GM19099 (cell line): ENCODE data around the gene EIF4E3.

Experiments
- POLR2A ChIP-seq: IDR thresholded peaks from 3 replicates; pipeline ENCODE4 v1.6.1; 2011; ENCODE audit warnings: low read depth; ENCODE audit not compliant: insufficient read length; ENCODE audit errors: extremely low read depth

EIF4E3 gene

GRCh38 chr3:71652781-71653413 lies 72.3 kb downstream of the EIF4E3 start:
- TF ChIP-seq POLR2A = no peak

- no peak for TF ChIP-seq POLR2A
Measured at GRCh38 chr3:71651625-71652024, 73.6 kb downstream of the EIF4E3 start.

- TF ChIP-seq POLR2A = no peak
Measured at GRCh38 chr3:71650372-71650771, 74.8 kb downstream of the EIF4E3 start.

- TF ChIP-seq POLR2A = no peak
Measured at GRCh38 chr3:71649757-71650156, 75.4 kb downstream of the EIF4E3 start.

GRCh38 chr3:71647751-71648150 lies 77.5 kb downstream of the EIF4E3 start:
- TF ChIP-seq POLR2A = no peak

- no peak for TF ChIP-seq POLR2A
Measured at GRCh38 chr3:71646971-71647370, 78.2 kb downstream of the EIF4E3 start.

GRCh38 chr3:71645140-71645539 lies 80.1 kb downstream of the EIF4E3 start:
- no peak for TF ChIP-seq POLR2A

GRCh38 chr3:71641674-71642073 lies 83.5 kb downstream of the EIF4E3 start:
- no peak for TF ChIP-seq POLR2A

- no peak for TF ChIP-seq POLR2A
Measured at GRCh38 chr3:71640331-71640983, 84.7 kb downstream of the EIF4E3 start.

- no peak for TF ChIP-seq POLR2A
Measured at GRCh38 chr3:71636482-71636881, 88.7 kb downstream of the EIF4E3 start.

- TF ChIP-seq POLR2A = no peak
Measured at GRCh38 chr3:71636001-71636400, 89.2 kb downstream of the EIF4E3 start.

- TF ChIP-seq POLR2A = no peak
Measured at GRCh38 chr3:71634671-71635070, 90.5 kb downstream of the EIF4E3 start.

GRCh38 chr3:71629711-71630110 lies 95.5 kb downstream of the EIF4E3 start:
- TF ChIP-seq POLR2A = no peak

GRCh38 chr3:71629289-71629688 lies 95.9 kb downstream of the EIF4E3 start:
- no peak for TF ChIP-seq POLR2A

GRCh38 chr3:71628522-71628921 lies 96.7 kb downstream of the EIF4E3 start:
- no peak for TF ChIP-seq POLR2A

GRCh38 chr3:71625676-71626075 lies 99.5 kb downstream of the EIF4E3 start:
- TF ChIP-seq POLR2A = no peak
